PC-3 (cell line): ENCODE results near the gene SLC10A7. TPM values are rescaled to one million over a fixed set of nuclear protein-coding genes. Genes with fewer than 3 reads are reported as not detected.

ENCODE experiments used
- ATAC-seq: fragments of 200-7000 bp; cut with Tn5 transposase; 2 replicates; pipeline ENCODE4 v1.9.1; 2020; ENCODE audit warnings: mild to moderate bottlenecking, moderate library complexity
- BruUV-seq: library from RNA; stranded (reverse); fragments of 400-500 nt; replicated peaks from 2 replicates; lab custom pipeline; 2021; lab: Mats Ljungman, UMichigan
- CTCF ChIA-PET: fragments of 300-600 bp; sonication (Branson Sonifier 250); formaldehyde crosslinking; loops from one replicate; lab custom pipeline; 2022; ENCODE audit warnings: antibody characterized with exemption; lab: Charles Lee
- POLR2A ChIA-PET: fragments of 300-600 bp; sonication (Branson Sonifier 250); formaldehyde crosslinking; loops from one replicate; lab custom pipeline; 2022; ENCODE audit warnings: antibody characterized with exemption; ENCODE audit not compliant: unreplicated experiment; lab: Charles Lee
- DNase-seq: peaks from one replicate; pipeline ENCODE4 v3.0.0-alpha.2; 2015
- H2AFZ ChIP-seq: fragments of 300-600 bp; sonication (generic); 2 replicates; pipeline ENCODE4 v1.6.0; 2016; ENCODE audit warnings: antibody characterized with exemption, low read length
- H3F3A ChIP-seq: fragments of 300-600 bp; sonication (generic); one replicate; pipeline ENCODE4 v1.6.0; 2017; ENCODE audit warnings: antibody characterized with exemption, low read length, control low read depth, mild to moderate bottlenecking; ENCODE audit not compliant: unreplicated experiment
- H3K27ac ChIP-seq: fragments of 300-600 bp; sonication (generic); 2 replicates; pipeline ENCODE4 v1.5.1; 2016; ENCODE audit warnings: mild to moderate bottlenecking, low read length
- H3K27me3 ChIP-seq: fragments of 300-600 bp; sonication (generic); 2 replicates; pipeline ENCODE4 v1.6.1; 2016; ENCODE audit warnings: low read length, mixed read lengths
- H3K36me3 ChIP-seq: fragments of 300-600 bp; sonication (generic); 2 replicates; pipeline ENCODE4 v1.6.1; 2016; ENCODE audit warnings: low read depth, mixed run types, low read length, mixed read lengths
- H3K4me1 ChIP-seq: fragments of 300-600 bp; sonication (generic); 2 replicates; pipeline ENCODE4 v1.5.1; 2016; ENCODE audit warnings: low read length; ENCODE audit not compliant: insufficient read depth
- H3K4me2 ChIP-seq: fragments of 300-600 bp; sonication (generic); 2 replicates; pipeline ENCODE4 v1.6.0; 2016; ENCODE audit warnings: low read length
- H3K4me3 ChIP-seq: fragments of 300-600 bp; sonication (generic); 2 replicates; pipeline ENCODE4 v1.5.1; 2016; ENCODE audit warnings: mild to moderate bottlenecking, low read length, mixed read lengths
- H3K79me2 ChIP-seq: fragments of 300-600 bp; sonication (generic); 2 replicates; pipeline ENCODE4 v1.6.1; 2017; ENCODE audit warnings: low read length, mixed read lengths
- H3K9ac ChIP-seq: fragments of 300-600 bp; sonication (generic); 2 replicates; pipeline ENCODE4 v1.6.0; 2016; ENCODE audit warnings: mild to moderate bottlenecking, low read length
- H3K9me2 ChIP-seq: fragments of 300-600 bp; sonication (generic); replicated peaks from 2 replicates; pipeline ENCODE4 v1.6.1; 2016; ENCODE audit warnings: mixed run types, low read length, mixed read lengths
- H3K9me3 ChIP-seq: fragments of 300-600 bp; sonication (generic); 2 replicates; pipeline ENCODE4 v1.6.1; 2016; ENCODE audit warnings: low read length, mixed read lengths
- H4K20me1 ChIP-seq: fragments of 300-600 bp; sonication (generic); 2 replicates; pipeline ENCODE4 v1.6.1; 2016; ENCODE audit warnings: low read length, mixed read lengths
- EZH2 ChIP-seq: fragments of 300-600 bp; sonication (generic); IDR thresholded peaks from one replicate; pipeline ENCODE4 v1.6.1; 2017; ENCODE audit warnings: antibody characterized with exemption, mild to moderate bottlenecking, low read length; ENCODE audit not compliant: unreplicated experiment
- EZH2phosphoT487 ChIP-seq: fragments of 300-600 bp; sonication (generic); IDR thresholded peaks from 2 replicates; pipeline ENCODE4 v1.6.1; 2018; ENCODE audit warnings: mild to moderate bottlenecking, antibody characterized with exemption, low read length, borderline replicate concordance
- intact Hi-C: fragments of 100-400 bp; cut with micrococcal nuclease; formaldehyde crosslinking; loops from 2 replicates; pipeline ENCODE4 v1.9.0; 2023
- total RNA-seq: library from RNA; depleted of rRNA; stranded (reverse); fragments of >200 nt; gene quantifications from 2 replicates; pipeline ENCODE4 v1.2.3, GENCODE V29; 2014
- TF ChIP-seq, protein P1 (sequence below): fragments of 300-600 bp; sonication (generic); conservative IDR thresholded peaks from 2 replicates; pipeline ENCODE4 v1.5.1; 2017; ENCODE audit warnings: antibody characterized with exemption, low read depth, mild to moderate bottlenecking, low read length

The SLC10A7 gene
- total RNA-seq, 1 experiment from 2014 or later, result 9.1 TPM

DNA sequence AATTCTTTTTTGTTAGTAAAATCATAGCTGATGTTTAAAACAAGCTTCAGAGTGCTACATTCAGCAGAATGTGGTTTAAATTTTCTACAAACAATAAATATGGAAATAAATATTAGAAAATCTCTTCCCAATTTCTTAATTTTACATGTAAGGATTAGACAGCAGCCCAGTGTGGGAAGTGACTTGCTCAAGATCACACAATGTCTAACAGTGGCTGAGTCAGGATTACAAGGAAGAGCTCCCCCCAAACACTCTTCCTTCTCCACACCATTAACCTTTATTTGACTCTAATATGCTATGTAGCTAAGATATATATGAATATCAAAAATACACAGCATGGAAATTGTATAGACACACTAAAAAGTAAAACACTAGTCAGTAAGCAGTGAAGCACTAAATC is 59.5 kb downstream of the SLC10A7 start:
- H4K20me1 ChIP-seq, result no peaks in the 10 kb centered on the region
- TF ChIP-seq EZH2 (no peak), EZH2phosphoT487 (no peak)
- TF ChIP-seq, protein P1, sequence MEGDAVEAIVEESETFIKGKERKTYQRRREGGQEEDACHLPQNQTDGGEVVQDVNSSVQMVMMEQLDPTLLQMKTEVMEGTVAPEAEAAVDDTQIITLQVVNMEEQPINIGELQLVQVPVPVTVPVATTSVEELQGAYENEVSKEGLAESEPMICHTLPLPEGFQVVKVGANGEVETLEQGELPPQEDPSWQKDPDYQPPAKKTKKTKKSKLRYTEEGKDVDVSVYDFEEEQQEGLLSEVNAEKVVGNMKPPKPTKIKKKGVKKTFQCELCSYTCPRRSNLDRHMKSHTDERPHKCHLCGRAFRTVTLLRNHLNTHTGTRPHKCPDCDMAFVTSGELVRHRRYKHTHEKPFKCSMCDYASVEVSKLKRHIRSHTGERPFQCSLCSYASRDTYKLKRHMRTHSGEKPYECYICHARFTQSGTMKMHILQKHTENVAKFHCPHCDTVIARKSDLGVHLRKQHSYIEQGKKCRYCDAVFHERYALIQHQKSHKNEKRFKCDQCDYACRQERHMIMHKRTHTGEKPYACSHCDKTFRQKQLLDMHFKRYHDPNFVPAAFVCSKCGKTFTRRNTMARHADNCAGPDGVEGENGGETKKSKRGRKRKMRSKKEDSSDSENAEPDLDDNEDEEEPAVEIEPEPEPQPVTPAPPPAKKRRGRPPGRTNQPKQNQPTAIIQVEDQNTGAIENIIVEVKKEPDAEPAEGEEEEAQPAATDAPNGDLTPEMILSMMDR, result no peak
- DNase-seq (no peak), ATAC-seq (no peak)
- no peaks in the 10 kb centered on the region for H3K36me3 ChIP-seq
- no peak overlapping the region for H3K9ac ChIP-seq
- BruUV-seq, result no TSS peak
- H3K4me2 ChIP-seq, result no peak overlapping the region
- ChIA-PET POLR2A (no interaction called here), CTCF (no interaction called here)
- H3F3A ChIP-seq, result no peaks in the 10 kb centered on the region
- H3K4me3 ChIP-seq, result no peak overlapping the region
- intact Hi-C loops, result loop anchor here (10.0 kb wide), 1 partner anchor 117 kb away; no protein-coding TSS in a partner anchor
- H3K9me3 ChIP-seq, result no peaks in the 10 kb centered on the region
- H3K27ac ChIP-seq, result no peak overlapping the region
- no peaks in the 10 kb centered on the region for H3K79me2 ChIP-seq
- H2AFZ ChIP-seq, result no peak overlapping the region
- H3K27me3 ChIP-seq, result no peaks in the 10 kb centered on the region
- H3K9me2 ChIP-seq, result no peaks in the 10 kb centered on the region
- no peaks in the 10 kb centered on the region for H3K4me1 ChIP-seq

DNA sequence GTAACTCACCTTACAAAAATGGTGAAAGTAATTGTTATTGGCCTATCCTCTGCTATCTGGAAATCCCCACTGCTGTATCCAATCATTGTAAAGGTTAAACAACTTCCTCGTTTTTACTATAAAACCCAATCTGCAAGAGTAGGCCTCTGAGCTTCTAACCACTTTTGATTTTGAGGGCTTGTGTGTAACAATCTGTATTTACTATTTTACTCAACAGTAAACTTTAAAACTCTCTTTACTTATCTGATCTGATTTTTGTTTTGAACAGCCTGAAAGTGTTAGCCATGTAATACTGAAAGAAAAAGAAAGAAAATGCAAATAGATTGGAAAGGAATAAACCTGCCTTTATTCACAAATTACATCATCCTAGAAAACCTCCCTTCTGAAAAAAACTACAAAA is 63.1 kb downstream of the SLC10A7 start:
- Histone ChIP-seq H3F3A (no peaks in the 10 kb centered on the region), H4K20me1 (no peaks in the 10 kb centered on the region), H3K4me3 (no peak overlapping the region), H3K9me3 (no peaks in the 10 kb centered on the region), H3K27ac (no peak overlapping the region), H3K4me1 (no peaks in the 10 kb centered on the region), H3K4me2 (no peak overlapping the region), H3K9me2 (no peaks in the 10 kb centered on the region), H3K36me3 (no peaks in the 10 kb centered on the region), H3K79me2 (no peaks in the 10 kb centered on the region), H3K27me3 (no peaks in the 10 kb centered on the region), H3K9ac (no peak overlapping the region), H2AFZ (no peak overlapping the region)
- DNase-seq (no peak), ATAC-seq (no peak)
- BruUV-seq, result no TSS peak
- CTCF ChIA-PET, result no interaction called here
- POLR2A ChIA-PET, result no interaction called here
- intact Hi-C loops, result no loop called here
- TF ChIP-seq EZH2 (no peak), EZH2phosphoT487 (no peak)
- TF ChIP-seq, protein P1, result no peak

DNA sequence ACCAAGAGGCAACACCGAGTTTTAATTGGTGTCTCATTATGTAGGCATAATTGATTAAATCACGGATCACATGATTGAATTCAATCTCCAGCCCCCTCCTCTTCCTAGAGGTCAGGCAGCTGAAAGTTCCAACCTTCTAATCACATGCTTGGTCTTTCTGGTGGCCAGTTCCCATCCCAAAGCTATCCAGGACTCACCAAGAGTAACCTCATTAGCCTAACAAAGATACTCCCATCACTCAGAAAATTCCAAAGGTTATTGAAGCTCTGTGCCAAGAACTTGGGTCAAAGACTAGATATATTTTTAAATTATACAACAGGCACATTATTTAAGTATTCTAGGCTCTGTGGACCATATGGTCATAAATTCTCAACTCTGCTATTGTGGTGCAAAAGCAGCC is 65.1 kb downstream of the SLC10A7 start:
- Histone ChIP-seq H3K4me2 (no peak overlapping the region), H3K9me3 (no peaks in the 10 kb centered on the region), H3K4me1 (no peaks in the 10 kb centered on the region), H2AFZ (no peak overlapping the region), H3K27me3 (no peaks in the 10 kb centered on the region), H4K20me1 (no peaks in the 10 kb centered on the region), H3K9ac (no peak overlapping the region), H3K9me2 (no peaks in the 10 kb centered on the region), H3K4me3 (no peak overlapping the region), H3K36me3 (no peaks in the 10 kb centered on the region), H3F3A (no peaks in the 10 kb centered on the region), H3K79me2 (no peaks in the 10 kb centered on the region), H3K27ac (no peak overlapping the region)
- ChIA-PET CTCF (no interaction called here), POLR2A (no interaction called here)
- no peak for ATAC-seq
- intact Hi-C loops, result no loop called here
- DNase-seq, result no peak
- BruUV-seq, result no TSS peak
- no peak for TF ChIP-seq EZH2phosphoT487
- no peak for TF ChIP-seq EZH2
- TF ChIP-seq, protein P1, result no peak
